ENCODE data around the gene DCUN1D5. TPM values are rescaled to one million over a fixed set of nuclear protein-coding genes. Genes with fewer than 3 reads are reported as not detected.
A peak's percentile ranks its signal among the peaks of the same experiment; 100 is the strongest.

DCUN1D5 gene
- total and polyA plus RNA-seq, 9 of the 15 experiments (the other 6 are each of a cell fraction or from before 2014, with no cell fraction given) = 38.4 to 242 (median 115) TPM

DNA sequence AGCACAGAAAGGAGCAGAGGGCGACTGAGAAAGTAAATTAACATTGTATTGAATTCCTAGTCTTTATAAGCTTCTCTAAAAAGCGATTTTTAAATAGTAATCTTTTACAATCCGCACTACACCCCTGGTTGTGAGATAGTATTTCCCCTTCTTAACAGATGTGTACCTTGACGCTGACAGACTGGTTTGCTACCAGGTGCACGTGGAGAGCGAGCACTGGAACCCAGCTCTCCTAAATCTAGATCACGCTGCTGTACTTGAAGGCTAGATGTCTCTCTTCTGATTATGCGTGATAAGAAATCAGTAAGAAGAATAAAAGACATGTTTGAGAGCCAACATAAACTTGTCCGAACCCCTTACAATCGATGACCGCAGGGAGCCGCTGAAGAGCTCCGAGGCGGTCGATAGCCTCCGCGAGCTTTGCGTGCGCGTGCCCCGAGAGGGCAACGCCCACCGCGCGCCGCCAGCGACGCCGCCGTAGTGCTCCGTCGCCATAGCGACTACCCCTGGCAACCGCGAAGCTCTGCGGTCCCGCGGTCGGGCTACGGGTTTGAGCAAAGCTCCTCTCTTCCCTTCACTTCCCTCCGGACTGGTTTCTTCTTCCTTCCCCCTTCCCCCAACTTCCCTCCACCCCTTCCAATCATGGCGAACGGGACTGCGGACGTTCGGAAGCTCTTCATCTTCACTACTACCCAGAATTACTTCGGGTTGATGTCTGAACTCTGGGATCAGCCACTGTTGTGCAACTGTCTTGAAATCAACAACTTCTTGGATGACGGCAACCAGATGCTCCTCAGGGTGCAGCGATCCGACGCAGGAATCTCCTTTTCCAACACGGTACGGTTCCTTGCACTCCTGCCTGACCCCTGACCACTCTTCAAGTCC is 17.2 kb upstream of the DCUN1D5 start, which contains the start of gene DYNC2H1 (continued):
- TF ChIP-seq ZBTB11 (CRISPR knock-in tag; IDR thresholded peaks at IDR 0.05) (no peak; a peak in 1 of 6 replicates), ARID3A (IDR thresholded peaks at IDR 0.05; ENCODE audit: borderline replicate concordance, low read depth, low read length) (no peak), ATF7 (IDR thresholded peaks at IDR 0.05) (peak; percentile 64), TRIM24 (IDR thresholded peaks at IDR 0.05) (no peak), C11orf30 (IDR thresholded peaks at IDR 0.05; ENCODE audit: low read depth) (no peak), ZNF165 (CRISPR knock-in tag; IDR thresholded peaks at IDR 0.05; ENCODE audit: borderline replicate concordance) (no peak), GTF2A2 (tag; IDR thresholded peaks at IDR 0.05) (no peak), ESRRA (IDR thresholded peaks at IDR 0.05; ENCODE audit: borderline replicate concordance, low read depth) (peak; percentile 79; the same call in 1 of the 2 replicates), ZNF830 (CRISPR knock-in tag; IDR thresholded peaks at IDR 0.05) (no peak), HDAC1 (IDR thresholded peaks at IDR 0.05) (peak in 1 of 2 experiments; percentile 33; a peak in 1 of 4 replicates), ZNF551 (CRISPR knock-in tag; IDR thresholded peaks at IDR 0.05) (no peak), KLF1 (tag; IDR thresholded peaks at IDR 0.05) (peak; percentile 94), ETV1 (tag; conservative IDR thresholded peaks at IDR 0.05; ENCODE audit: low read depth) (no peak), LCOR (CRISPR knock-in tag; IDR thresholded peaks at IDR 0.05) (no peak), E2F6 (IDR thresholded peaks at IDR 0.05; ENCODE audit: borderline replicate concordance in 1 of 2, extremely low read depth in 1 of 2, insufficient read depth in 1 of 2, insufficient read length in 1 of 2, low read depth in 1 of 2, low read length in 1 of 2, poor library complexity in 1 of 2, severe bottlenecking in 1 of 2) (peak; percentile 80 to 93), CBFA2T2 (conservative IDR thresholded peaks at IDR 0.05) (no peak)
